Body of pancreas (tissue), 4 donors: ENCODE results near the gene NCK1.

Source experiments
- POLR2A ChIP-seq, 3 donors: fragments of 450-650 bp; IDR thresholded peaks; one replicate each; pipeline ENCODE4 v1.6.1; 2016; ENCODE audit warnings: antibody characterized with exemption in 3 of 3, mild to moderate bottlenecking in 2 of 3
- TF ChIP-seq, protein P1 (sequence below), 7 experiments: fragments of 450-650 bp in 4 of 7; fragments of 200-600 bp in 3 of 7; sonication (generic) in 3 of 7; IDR thresholded peaks; one replicate each; pipeline ENCODE4 v1.5.1; 2016 to 2019; ENCODE audit warnings: antibody characterized with exemption in 7 of 7

- TF ChIP-seq POLR2A (IDR thresholded peaks at IDR 0.05), result no peak
- TF ChIP-seq, protein P1, sequence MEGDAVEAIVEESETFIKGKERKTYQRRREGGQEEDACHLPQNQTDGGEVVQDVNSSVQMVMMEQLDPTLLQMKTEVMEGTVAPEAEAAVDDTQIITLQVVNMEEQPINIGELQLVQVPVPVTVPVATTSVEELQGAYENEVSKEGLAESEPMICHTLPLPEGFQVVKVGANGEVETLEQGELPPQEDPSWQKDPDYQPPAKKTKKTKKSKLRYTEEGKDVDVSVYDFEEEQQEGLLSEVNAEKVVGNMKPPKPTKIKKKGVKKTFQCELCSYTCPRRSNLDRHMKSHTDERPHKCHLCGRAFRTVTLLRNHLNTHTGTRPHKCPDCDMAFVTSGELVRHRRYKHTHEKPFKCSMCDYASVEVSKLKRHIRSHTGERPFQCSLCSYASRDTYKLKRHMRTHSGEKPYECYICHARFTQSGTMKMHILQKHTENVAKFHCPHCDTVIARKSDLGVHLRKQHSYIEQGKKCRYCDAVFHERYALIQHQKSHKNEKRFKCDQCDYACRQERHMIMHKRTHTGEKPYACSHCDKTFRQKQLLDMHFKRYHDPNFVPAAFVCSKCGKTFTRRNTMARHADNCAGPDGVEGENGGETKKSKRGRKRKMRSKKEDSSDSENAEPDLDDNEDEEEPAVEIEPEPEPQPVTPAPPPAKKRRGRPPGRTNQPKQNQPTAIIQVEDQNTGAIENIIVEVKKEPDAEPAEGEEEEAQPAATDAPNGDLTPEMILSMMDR (IDR thresholded peaks at IDR 0.05), result no peak
Measured at GRCh38 chr3:136932523-136932922, 70.5 kb downstream of the NCK1 start.
